Esophagus squamous epithelium (tissue), 4 donors: ENCODE measurements around the gene SIN3B.

ENCODE experiments used
- CTCF ChIP-seq, 6 experiments: fragments of 450-650 bp in 4 of 6; fragments of 200-600 bp in 2 of 6; sonication (generic) in 2 of 6; IDR thresholded peaks; one replicate each; pipeline ENCODE4 v1.5.1; 2016 to 2019; ENCODE audit warnings: antibody characterized with exemption in 6 of 6, mild to moderate bottlenecking in 4 of 6, moderate library complexity in 4 of 6
- POLR2A ChIP-seq, 4 donors: fragments of 450-650 bp; IDR thresholded peaks; one replicate each; pipeline ENCODE4 v1.6.1; 2017; ENCODE audit warnings: antibody characterized with exemption in 4 of 4, mild to moderate bottlenecking in 4 of 4, moderate library complexity in 3 of 4

GRCh38 chr19:16821081-16821480 lies 8.1 kb upstream of the SIN3B start:
- no peak for TF ChIP-seq CTCF (IDR thresholded peaks at IDR 0.05)
- no peak for TF ChIP-seq POLR2A (IDR thresholded peaks at IDR 0.05)
